Osteoblast (primary cell): ENCODE data around the gene PRKN. TPM values are rescaled to one million over a fixed set of nuclear protein-coding genes. Genes with fewer than 3 reads are reported as not detected.
A peak's percentile ranks its signal among the peaks of the same experiment; 100 is the strongest.

Source experiments
- DNase-seq: peaks from one replicate; pipeline ENCODE4 v3.0.0; 2011; ENCODE audit warnings: low spot score, mixed read lengths; ENCODE audit not compliant: insufficient read length; ENCODE audit errors: missing footprints
- H2AFZ ChIP-seq: 2 replicates; pipeline ENCODE4 v1.6.0; 2011; ENCODE audit warnings: mild to moderate bottlenecking, low read length
- H3K27ac ChIP-seq: 2 replicates; pipeline ENCODE4 v1.5.1; 2011; ENCODE audit warnings: mild to moderate bottlenecking, low read depth, low read length, moderate library complexity
- H3K27me3 ChIP-seq: 2 replicates; pipeline ENCODE4 v1.6.0; 2012; ENCODE audit warnings: mild to moderate bottlenecking, control low read depth, inconsistent platforms, low read length, moderate library complexity; ENCODE audit not compliant: insufficient read depth
- H3K36me3 ChIP-seq: 2 replicates; pipeline ENCODE4 v1.5.1; 2011; ENCODE audit warnings: mild to moderate bottlenecking, low read length, control low read depth, moderate library complexity; ENCODE audit not compliant: insufficient read depth
- H3K4me1 ChIP-seq: 2 replicates; pipeline ENCODE4 v1.5.1; 2011; ENCODE audit warnings: mild to moderate bottlenecking, low read length, control low read depth, moderate library complexity; ENCODE audit not compliant: insufficient read depth
- H3K4me2 ChIP-seq: 2 replicates; pipeline ENCODE4 v1.6.0; 2011; ENCODE audit warnings: mild to moderate bottlenecking, low read length; ENCODE audit not compliant: insufficient read depth
- H3K4me3 ChIP-seq: fragments of 200-600 bp; sonication (generic); 3 replicates; pipeline ENCODE4 v1.5.1; 2012; ENCODE audit warnings: mild to moderate bottlenecking, low read length, inconsistent platforms; ENCODE audit not compliant: insufficient read depth
- H3K79me2 ChIP-seq: 2 replicates; pipeline ENCODE4 v1.6.0; 2012; ENCODE audit warnings: mild to moderate bottlenecking, low read length, control low read depth, inconsistent platforms; ENCODE audit not compliant: insufficient read depth
- H3K9me3 ChIP-seq: 2 replicates; pipeline ENCODE4 v1.5.1; 2011; ENCODE audit warnings: low read depth, low read length, control low read depth
- H4K20me1 ChIP-seq: 2 replicates; pipeline ENCODE4 v1.6.0; 2012; ENCODE audit warnings: mild to moderate bottlenecking, low read length, control low read depth; ENCODE audit not compliant: insufficient read depth
- CTCF ChIP-seq: IDR thresholded peaks from 2 replicates; pipeline ENCODE4 v1.5.1; 2011; ENCODE audit warnings: mild to moderate bottlenecking, low read depth, low read length, moderate library complexity; ENCODE audit errors: extremely low read depth
- total RNA-seq: library from RNA; depleted of rRNA; stranded (reverse); fragments of >200 nt; gene quantifications from 2 replicates; pipeline ENCODE4 v1.2.3, GENCODE V29; 2012

PRKN gene
- total RNA-seq, 1 donor, result 2.9 TPM

GRCh38 chr6:161444464-161444863 is 1283.1 kb downstream of the PRKN start:
- no peak overlapping the region for H3K4me3 ChIP-seq
- no peak for TF ChIP-seq CTCF
- H3K4me1 ChIP-seq, result no peaks in the 10 kb centered on the region
- H3K27ac ChIP-seq, result no peak overlapping the region
- DNase-seq, result no peak
- H4K20me1 ChIP-seq, result no peaks in the 10 kb centered on the region
- H2AFZ ChIP-seq, result no peak overlapping the region
- no peaks in the 10 kb centered on the region for H3K79me2 ChIP-seq
- peak overlapping the region; percentile 43 for H3K4me2 ChIP-seq
- H3K36me3 ChIP-seq, result no peaks in the 10 kb centered on the region
- H3K27me3 ChIP-seq, result no peaks in the 10 kb centered on the region
- no peaks in the 10 kb centered on the region for H3K9me3 ChIP-seq

GRCh38 chr6:161443848-161444247 is 1283.7 kb downstream of the PRKN start:
- Histone ChIP-seq H3K4me1 (no peaks in the 10 kb centered on the region), H3K4me2 (no peak overlapping the region), H4K20me1 (no peaks in the 10 kb centered on the region), H2AFZ (no peak overlapping the region), H3K9me3 (no peaks in the 10 kb centered on the region), H3K36me3 (no peaks in the 10 kb centered on the region), H3K27me3 (no peaks in the 10 kb centered on the region), H3K27ac (no peak overlapping the region), H3K79me2 (no peaks in the 10 kb centered on the region), H3K4me3 (no peak overlapping the region)
- no peak for TF ChIP-seq CTCF
- no peak for DNase-seq

- DNase-seq, result no peak
- Histone ChIP-seq H3K27me3 (no peaks in the 10 kb centered on the region), H3K4me3 (no peak overlapping the region), H2AFZ (no peak overlapping the region), H3K36me3 (no peaks in the 10 kb centered on the region), H3K79me2 (no peaks in the 10 kb centered on the region), H3K4me2 (no peak overlapping the region), H3K27ac (no peak overlapping the region), H3K4me1 (no peaks in the 10 kb centered on the region), H3K9me3 (no peaks in the 10 kb centered on the region), H4K20me1 (no peaks in the 10 kb centered on the region)
- TF ChIP-seq CTCF, result no peak
These were observed 1285.1 kb downstream of the PRKN start for GRCh38 chr6:161442420-161442819.

- no peaks in the 10 kb centered on the region for H4K20me1 ChIP-seq
- no peak for TF ChIP-seq CTCF
- H2AFZ ChIP-seq, result no peak overlapping the region
- H3K79me2 ChIP-seq, result no peaks in the 10 kb centered on the region
- no peaks in the 10 kb centered on the region for H3K36me3 ChIP-seq
- no peak overlapping the region for H3K4me2 ChIP-seq
- no peak overlapping the region for H3K4me3 ChIP-seq
- H3K27me3 ChIP-seq, result no peaks in the 10 kb centered on the region
- no peak overlapping the region for H3K27ac ChIP-seq
- DNase-seq, result peak; percentile 8
- H3K9me3 ChIP-seq, result no peaks in the 10 kb centered on the region
- H3K4me1 ChIP-seq, result peaks cover 10% of the 10 kb centered on the region
These were observed 1287.3 kb downstream of the PRKN start for GRCh38 chr6:161440299-161440698.
